B cell (primary cell): ENCODE results near the gene ABCD4. TPM values are rescaled to one million over a fixed set of nuclear protein-coding genes. Genes with fewer than 3 reads are reported as not detected.
A peak's percentile ranks its signal among the peaks of the same experiment; 100 is the strongest.

Experiments used
- ATAC-seq: fragments of 200-7000 bp; cut with Tn5 transposase; one replicate; pipeline ENCODE4 v1.10.0; 2021; ENCODE audit warnings: low read depth, mild to moderate bottlenecking, moderate number of reproducible peaks, moderate library complexity
- CTCF ChIA-PET: fragments of 350-600 bp; sonication (Branson Sonifier 250); formaldehyde crosslinking; loops from one replicate; lab custom pipeline; 2021; ENCODE audit warnings: antibody characterized with exemption, inconsistent platforms; lab: Charles Lee
- POLR2A ChIA-PET: fragments of 350-600 bp; sonication (Branson Sonifier 250); formaldehyde crosslinking; loops from one replicate; lab custom pipeline; 2021; ENCODE audit warnings: antibody characterized with exemption; lab: Charles Lee
- DNase-seq: peaks from one replicate; pipeline ENCODE4 v3.0.0; 2013
- H2AFZ ChIP-seq: 2 replicates; pipeline ENCODE4 v1.6.1; 2012; ENCODE audit warnings: mild to moderate bottlenecking, low read depth, low read length; ENCODE audit not compliant: insufficient read depth, poor library complexity, severe bottlenecking
- H3K27ac ChIP-seq, 2 donors: 1 replicate in 1 of 2; 2 replicates in 1 of 2; pipeline ENCODE4 v1.5.1; 2012 to 2013; ENCODE audit warnings: low read length in 2 of 2, mild to moderate bottlenecking in 2 of 2, moderate library complexity in 1 of 2
- H3K27me3 ChIP-seq, 4 experiments: fragments of 200-600 bp in 1 of 4; sonication (generic) in 1 of 4; replicated peaks in 1 of 4; 1 replicate in 2 of 4; 2 replicates in 2 of 4; pipeline versions ENCODE4 v1.6.1 to v1.7.0; 2013 to 2016; ENCODE audit warnings: low read length in 3 of 4, mild to moderate bottlenecking in 2 of 4, mixed read lengths in 1 of 4, moderate library complexity in 1 of 4; ENCODE audit not compliant: insufficient read depth in 4 of 4, control insufficient read depth in 3 of 4; ENCODE audit errors: control extremely low read depth in 1 of 4
- H3K36me3 ChIP-seq, 2 experiments: replicated peaks in 1 of 2; 1 replicate in 1 of 2; 2 replicates in 1 of 2; pipeline versions ENCODE4 v1.6.1 to v1.7.1; 2013; ENCODE audit warnings: low read length in 1 of 2; ENCODE audit not compliant: insufficient read depth in 2 of 2, control insufficient read depth in 1 of 2; ENCODE audit errors: control extremely low read depth in 1 of 2, extremely low read depth in 1 of 2
- H3K4me1 ChIP-seq, 2 donors: fragments of 200-600 bp in 1 of 2; sonication (generic) in 1 of 2; 1 replicate in 1 of 2; 2 replicates in 1 of 2; pipeline versions ENCODE4 v1.5.1 to v1.6.1; 2013 to 2017; ENCODE audit warnings: low read length in 2 of 2; ENCODE audit not compliant: control insufficient read depth in 2 of 2, insufficient read depth in 2 of 2
- H3K4me2 ChIP-seq: replicated peaks from 2 replicates; pipeline ENCODE3; 2012; ENCODE audit warnings: mild to moderate bottlenecking, low read depth, low read length; ENCODE audit not compliant: poor library complexity, severe bottlenecking
- H3K4me3 ChIP-seq, 5 experiments: fragments of 200-600 bp in 1 of 5; sonication (generic) in 1 of 5; 1 replicate in 3 of 5; 2 replicates in 2 of 5; pipeline versions ENCODE4 v1.5.1 to v1.7.0; 2011 to 2016; ENCODE audit warnings: low read length in 4 of 5, mild to moderate bottlenecking in 4 of 5, low read depth in 2 of 5, control low read depth in 1 of 5, moderate library complexity in 1 of 5; ENCODE audit not compliant: insufficient read depth in 1 of 5; ENCODE audit errors: control extremely low read depth in 1 of 5, extremely low read depth in 1 of 5
- H3K79me2 ChIP-seq: fragments of 200-600 bp; sonication (generic); one replicate; pipeline ENCODE4 v1.6.0; 2016; ENCODE audit warnings: low read length; ENCODE audit not compliant: control insufficient read depth, insufficient read depth
- H3K9ac ChIP-seq: fragments of 200-600 bp; sonication (generic); 2 replicates; pipeline ENCODE4 v1.6.1; 2017; ENCODE audit warnings: mild to moderate bottlenecking, low read length, moderate library complexity
- H3K9me3 ChIP-seq, 3 donors: one replicate each; pipeline versions ENCODE4 v1.6.1 to v1.7.1; 2013; ENCODE audit warnings: low read length in 2 of 3; ENCODE audit not compliant: control insufficient read depth in 2 of 3, insufficient read depth in 1 of 3; ENCODE audit errors: control extremely low read depth in 1 of 3
- H4K20me1 ChIP-seq: 2 replicates; pipeline ENCODE4 v1.6.0; 2012; ENCODE audit warnings: mild to moderate bottlenecking, low read length; ENCODE audit not compliant: insufficient read depth, control insufficient read depth, poor library complexity, severe bottlenecking
- H3K27ac Mint-ChIP-seq: one replicate; pipeline ENCODE4 v1.8.0; 2021; ENCODE audit warnings: mixed read lengths
- H3K27me3 Mint-ChIP-seq: one replicate; pipeline ENCODE4 v1.8.0; 2021; ENCODE audit warnings: mixed read lengths
- H3K4me1 Mint-ChIP-seq: one replicate; pipeline ENCODE4 v1.8.0; 2021; ENCODE audit warnings: mixed read lengths
- H3K4me3 Mint-ChIP-seq: one replicate; pipeline ENCODE4 v1.8.0; 2021; ENCODE audit warnings: mixed read lengths
- H3K9me3 Mint-ChIP-seq: one replicate; pipeline ENCODE4 v1.8.0; 2022; ENCODE audit warnings: mixed read lengths; ENCODE audit not compliant: insufficient read depth
- EZH2 ChIP-seq: IDR thresholded peaks from 2 replicates; pipeline ENCODE4 v1.6.1; 2012; ENCODE audit warnings: borderline replicate concordance, low read depth, mild to moderate bottlenecking, moderate library complexity, low read length; ENCODE audit not compliant: insufficient read depth, poor library complexity, severe bottlenecking
- WGBS: methylation state at CpG from one replicate; pipeline ENCODE4 v1.1.5; 2013; ENCODE audit warnings: missing lambda C conversion rate; ENCODE audit not compliant: insufficient coverage; 5-methylcytosine and 5-hydroxymethylcytosine counted together
- intact Hi-C: fragments of 100-400 bp; cut with micrococcal nuclease; formaldehyde crosslinking; loops from one replicate; pipeline ENCODE4 v1.10.0; 2022
- polyA plus RNA-seq: library from polyadenylated mRNA; depleted of rRNA; stranded (reverse); fragments of >200 nt; gene quantifications from 2 replicates; pipeline ENCODE4 v1.2.3, GENCODE V29; 2012
- total RNA-seq, 2 donors: library from RNA; stranded (reverse); fragments of 120-200 nt in 1 of 2; gene quantifications; 1 replicate in 1 of 2; 2 replicates in 1 of 2; pipeline versions ENCODE4 v1.2.3 to v1.2.4, GENCODE V29; 2013 to 2022
- TF ChIP-seq, protein P1 (sequence below): fragments of 200-600 bp; IDR thresholded peaks from one replicate; pipeline ENCODE4 v1.8.0; 2022; ENCODE audit warnings: antibody characterized with exemption, mild to moderate bottlenecking

The ABCD4 gene
- total and polyA plus RNA-seq, 2 donors (not counting 1 experiment from before 2014, with no cell fraction given): 90.0 to 125 TPM

DNA sequence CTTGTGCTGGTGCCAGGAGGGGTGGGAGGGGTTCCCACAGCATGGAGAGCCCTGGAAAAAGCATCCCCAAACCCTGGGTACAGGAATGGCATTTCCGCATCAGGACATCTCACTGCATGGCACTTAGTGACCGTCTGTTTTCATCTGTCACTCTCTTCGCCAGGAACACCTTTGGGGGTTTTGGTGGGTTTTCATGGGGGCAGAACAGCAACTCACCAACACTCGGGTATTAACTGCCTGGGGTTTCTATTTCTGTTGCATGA is 60.0 kb downstream of the ABCD4 start:
- CTCF ChIA-PET: interaction anchor here (1.2 kb wide), 1 partner anchor 11 kb away, joined by 4 read pairs; no protein-coding TSS in a partner anchor
- TF ChIP-seq, protein P1, sequence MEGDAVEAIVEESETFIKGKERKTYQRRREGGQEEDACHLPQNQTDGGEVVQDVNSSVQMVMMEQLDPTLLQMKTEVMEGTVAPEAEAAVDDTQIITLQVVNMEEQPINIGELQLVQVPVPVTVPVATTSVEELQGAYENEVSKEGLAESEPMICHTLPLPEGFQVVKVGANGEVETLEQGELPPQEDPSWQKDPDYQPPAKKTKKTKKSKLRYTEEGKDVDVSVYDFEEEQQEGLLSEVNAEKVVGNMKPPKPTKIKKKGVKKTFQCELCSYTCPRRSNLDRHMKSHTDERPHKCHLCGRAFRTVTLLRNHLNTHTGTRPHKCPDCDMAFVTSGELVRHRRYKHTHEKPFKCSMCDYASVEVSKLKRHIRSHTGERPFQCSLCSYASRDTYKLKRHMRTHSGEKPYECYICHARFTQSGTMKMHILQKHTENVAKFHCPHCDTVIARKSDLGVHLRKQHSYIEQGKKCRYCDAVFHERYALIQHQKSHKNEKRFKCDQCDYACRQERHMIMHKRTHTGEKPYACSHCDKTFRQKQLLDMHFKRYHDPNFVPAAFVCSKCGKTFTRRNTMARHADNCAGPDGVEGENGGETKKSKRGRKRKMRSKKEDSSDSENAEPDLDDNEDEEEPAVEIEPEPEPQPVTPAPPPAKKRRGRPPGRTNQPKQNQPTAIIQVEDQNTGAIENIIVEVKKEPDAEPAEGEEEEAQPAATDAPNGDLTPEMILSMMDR: no peak
- TF ChIP-seq EZH2: no peak
- H3K4me2 ChIP-seq: no peak overlapping the region
- peaks cover 0 to 21% (median 0%) of the 10 kb centered on the region in 3 donors for H3K9me3 ChIP-seq
- no peaks in the 10 kb centered on the region for H3K79me2 ChIP-seq
- Mint-ChIP-seq H3K9me3 (no peaks in the 10 kb centered on the region), H3K27ac (no peak overlapping the region), H3K4me1 (peaks cover 25% of the 10 kb centered on the region), H3K27me3 (peaks cover 72% of the 10 kb centered on the region), H3K4me3 (no peak overlapping the region)
- no peaks in the 10 kb centered on the region for H3K36me3 ChIP-seq
- no peak for DNase-seq
- ATAC-seq: no peak
- no peak overlapping the region for H2AFZ ChIP-seq
- WGBS: 28% methylated on average over 4 of the region's 4 CpGs
- no peak overlapping the region for H3K4me3 ChIP-seq
- H3K9ac ChIP-seq: no peak overlapping the region
- POLR2A ChIA-PET: no interaction called here
- peaks cover 27 to 32% of the 10 kb centered on the region in 2 donors for H3K4me1 ChIP-seq
- intact Hi-C loops: no loop called here
- H3K27me3 ChIP-seq: peaks cover 2 to 95% (median 62%) of the 10 kb centered on the region in 4 experiments
- H4K20me1 ChIP-seq: no peaks in the 10 kb centered on the region
- H3K27ac ChIP-seq: no peak overlapping the region

DNA sequence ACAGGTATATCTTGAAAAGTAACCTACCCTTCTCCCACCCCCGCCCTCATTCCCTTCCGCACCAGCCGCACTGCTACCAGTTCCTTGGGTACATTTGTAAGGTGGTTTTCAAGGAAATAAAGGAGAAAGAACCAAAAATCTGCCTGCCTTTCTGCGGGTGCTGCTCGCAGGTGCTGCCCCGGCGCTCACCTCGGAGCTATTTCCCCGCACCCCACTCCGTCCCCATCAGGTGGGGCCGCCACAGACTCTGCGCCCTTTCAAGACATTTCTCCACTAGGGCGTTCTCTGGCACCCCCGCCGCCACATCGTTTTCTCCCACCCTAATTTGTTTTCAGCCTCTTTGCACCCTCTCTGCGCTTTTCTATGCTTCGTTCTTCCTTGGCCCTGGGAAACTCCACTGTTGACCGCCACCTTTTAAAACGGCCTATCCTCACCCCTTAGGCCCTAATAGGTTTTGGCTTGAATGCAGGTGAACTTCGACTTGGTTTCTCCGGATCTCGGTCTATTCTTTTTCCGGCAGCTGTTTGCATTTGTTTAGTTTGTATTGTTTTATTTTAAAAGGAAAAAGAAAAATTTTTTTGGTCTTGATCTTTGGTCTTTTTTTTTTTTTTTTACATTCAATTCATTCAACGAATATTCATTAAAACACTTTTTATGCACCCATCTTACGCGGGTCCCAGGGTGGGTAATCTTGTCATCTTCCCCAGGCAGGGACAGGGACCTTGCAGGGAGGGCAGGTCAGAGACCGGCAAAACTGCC is 60.5 kb downstream of the ABCD4 start:
- H3K4me1 Mint-ChIP-seq: peaks cover 25% of the 10 kb centered on the region
- Histone ChIP-seq H3K4me2 (peak overlapping the region; percentile 83), H3K4me1 (peaks cover 27 to 32% of the 10 kb centered on the region in 2 donors), H3K27ac (no peak overlapping the region), H3K79me2 (no peaks in the 10 kb centered on the region), H3K9ac (no peak overlapping the region), H2AFZ (no peak overlapping the region), H3K4me3 (peak overlapping the region in 1 of 5 experiments; percentile 60), H3K27me3 (peaks cover 2 to 97% (median 64%) of the 10 kb centered on the region in 4 experiments), H4K20me1 (no peaks in the 10 kb centered on the region), H3K9me3 (peaks cover 0 to 21% (median 0%) of the 10 kb centered on the region in 3 donors), H3K36me3 (no peaks in the 10 kb centered on the region)
- peak; percentile 52 for DNase-seq
- TF ChIP-seq EZH2: peak; percentile 47
- TF ChIP-seq, protein P1: no peak
- peak overlapping the region; percentile 73 for H3K4me3 Mint-ChIP-seq
- POLR2A ChIA-PET: no interaction called here
- H3K9me3 Mint-ChIP-seq: no peaks in the 10 kb centered on the region
- no peak for ATAC-seq
- no peak overlapping the region for H3K27ac Mint-ChIP-seq
- intact Hi-C loops: no loop called here
- 13% methylated on average over 14 of the region's 28 CpGs for WGBS
- H3K27me3 Mint-ChIP-seq: peaks cover 73% of the 10 kb centered on the region
- CTCF ChIA-PET: interaction anchor here (1.2 kb wide), 2 partner anchors 9 to 11 kb away, joined by 4 to 5 read pairs; no protein-coding TSS in a partner anchor
